WI38 (cell line): Measurements from ENCODE around the gene NEGR1.

Source experiments
- H3K4me3 ChIP-seq: 2 replicates; pipeline ENCODE4 v1.5.1; 2011; ENCODE audit warnings: low read depth, mild to moderate bottlenecking, control low read depth, low read length
- TF ChIP-seq, protein P1 (sequence below): IDR thresholded peaks from 2 replicates; pipeline ENCODE4 v1.5.1; 2012; ENCODE audit warnings: low read depth, mild to moderate bottlenecking, control low read depth, low read length

Gene NEGR1

GRCh38 chr1:71738910-71739309 is 543.4 kb downstream of the NEGR1 start:
- TF ChIP-seq, protein P1, sequence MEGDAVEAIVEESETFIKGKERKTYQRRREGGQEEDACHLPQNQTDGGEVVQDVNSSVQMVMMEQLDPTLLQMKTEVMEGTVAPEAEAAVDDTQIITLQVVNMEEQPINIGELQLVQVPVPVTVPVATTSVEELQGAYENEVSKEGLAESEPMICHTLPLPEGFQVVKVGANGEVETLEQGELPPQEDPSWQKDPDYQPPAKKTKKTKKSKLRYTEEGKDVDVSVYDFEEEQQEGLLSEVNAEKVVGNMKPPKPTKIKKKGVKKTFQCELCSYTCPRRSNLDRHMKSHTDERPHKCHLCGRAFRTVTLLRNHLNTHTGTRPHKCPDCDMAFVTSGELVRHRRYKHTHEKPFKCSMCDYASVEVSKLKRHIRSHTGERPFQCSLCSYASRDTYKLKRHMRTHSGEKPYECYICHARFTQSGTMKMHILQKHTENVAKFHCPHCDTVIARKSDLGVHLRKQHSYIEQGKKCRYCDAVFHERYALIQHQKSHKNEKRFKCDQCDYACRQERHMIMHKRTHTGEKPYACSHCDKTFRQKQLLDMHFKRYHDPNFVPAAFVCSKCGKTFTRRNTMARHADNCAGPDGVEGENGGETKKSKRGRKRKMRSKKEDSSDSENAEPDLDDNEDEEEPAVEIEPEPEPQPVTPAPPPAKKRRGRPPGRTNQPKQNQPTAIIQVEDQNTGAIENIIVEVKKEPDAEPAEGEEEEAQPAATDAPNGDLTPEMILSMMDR, result no peak
- H3K4me3 ChIP-seq, result no peak overlapping the region

- H3K4me3 ChIP-seq, result no peak overlapping the region
- TF ChIP-seq, protein P1, result no peak
These were observed 544.1 kb downstream of the NEGR1 start for GRCh38 chr1:71738256-71738655.

- H3K4me3 ChIP-seq, result no peak overlapping the region
- TF ChIP-seq, protein P1, result no peak
These were observed 544.6 kb downstream of the NEGR1 start for GRCh38 chr1:71737768-71738167.

DNA sequence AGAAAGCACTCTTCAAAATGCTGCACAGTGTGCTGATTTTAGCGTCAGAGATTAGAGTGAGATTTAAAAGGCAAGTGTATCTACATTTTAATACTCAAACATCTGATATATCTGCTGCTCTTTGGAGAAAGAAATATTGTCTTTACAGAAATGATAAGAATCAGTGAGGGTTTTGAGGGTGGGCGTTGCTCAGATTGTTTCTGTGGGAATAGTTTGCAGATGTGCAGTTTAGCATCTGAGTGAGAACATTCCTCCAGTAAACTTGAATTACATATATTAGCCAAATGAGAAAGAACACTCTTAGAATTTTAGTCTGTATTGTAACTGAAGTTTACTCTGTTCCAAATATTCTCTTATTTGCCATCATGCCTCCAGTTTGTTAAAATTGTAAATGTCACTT is 549.2 kb downstream of the NEGR1 start:
- TF ChIP-seq, protein P1, result no peak
- no peak overlapping the region for H3K4me3 ChIP-seq

- TF ChIP-seq, protein P1, result no peak
- H3K4me3 ChIP-seq, result no peak overlapping the region
These were observed 560.8 kb downstream of the NEGR1 start for GRCh38 chr1:71721532-71721931.

GRCh38 chr1:71719330-71719729 is 563.0 kb downstream of the NEGR1 start:
- TF ChIP-seq, protein P1, result no peak
- H3K4me3 ChIP-seq, result no peak overlapping the region

DNA sequence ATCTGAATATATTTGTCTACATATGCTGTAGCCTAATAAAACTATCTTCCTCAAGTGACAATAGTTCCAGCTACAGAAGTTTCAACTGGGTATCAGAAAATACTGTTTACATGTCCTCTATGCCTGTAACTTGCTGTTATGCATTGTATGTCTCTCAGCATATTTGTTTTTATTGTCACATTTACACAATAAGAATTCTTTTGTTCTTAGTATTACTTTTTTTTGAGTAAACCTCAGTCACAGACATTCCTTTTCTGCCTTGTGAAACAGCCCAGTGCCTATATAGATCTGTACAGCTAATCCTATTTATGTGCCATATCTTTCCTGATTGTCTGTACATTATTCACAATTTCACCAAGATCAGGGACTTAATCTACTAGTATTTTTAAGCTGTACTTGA is 565.2 kb downstream of the NEGR1 start:
- H3K4me3 ChIP-seq, result no peak overlapping the region
- TF ChIP-seq, protein P1, result no peak
